Femur (tissue), 1 donor: ENCODE results near the gene FPGS.

Source experiments
- DNase-seq: peaks from one replicate; pipeline ENCODE4 v3.0.0-alpha.2; 2017

The FPGS gene

GRCh38 chr9:127790094-127790855, 12.4 kb upstream of the FPGS start:
- DNase-seq = no peak

GRCh38 chr9:127791085-127791484, 11.6 kb upstream of the FPGS start:
- no peak for DNase-seq

GRCh38 chr9:127792417-127793031, 10.2 kb upstream of the FPGS start:
- DNase-seq = no peak

GRCh38 chr9:127793093-127793708, 9.5 kb upstream of the FPGS start:
- no peak for DNase-seq

GRCh38 chr9:127794001-127794791, 8.5 kb upstream of the FPGS start:
- no peak for DNase-seq

GRCh38 chr9:127796225-127796813, 6.4 kb upstream of the FPGS start:
- no peak for DNase-seq

GRCh38 chr9:127796852-127797370, 5.8 kb upstream of the FPGS start:
- no peak for DNase-seq

- no peak for DNase-seq
Observed at GRCh38 chr9:127801955-127802575, 617 bp upstream of the FPGS start.

- no peak for DNase-seq
Observed at GRCh38 chr9:127803507-127804352, 1.0 kb downstream of the FPGS start.

GRCh38 chr9:127805620-127806019, 2.9 kb downstream of the FPGS start:
- DNase-seq = no peak

- DNase-seq = no peak
Observed at GRCh38 chr9:127806871-127807270, 4.2 kb downstream of the FPGS start.

- peak; percentile 25 for DNase-seq
Observed at GRCh38 chr9:127808347-127809001, 5.8 kb downstream of the FPGS start.

- peak; percentile 18 for DNase-seq
Observed at GRCh38 chr9:127809002-127809539, 6.4 kb downstream of the FPGS start.

GRCh38 chr9:127809540-127810377, 7.1 kb downstream of the FPGS start:
- peak; percentile 61 for DNase-seq

- peak; percentile 17 for DNase-seq
Observed at GRCh38 chr9:127810378-127811187, 7.9 kb downstream of the FPGS start.

- DNase-seq = no peak
Observed at GRCh38 chr9:127812011-127812410, 9.3 kb downstream of the FPGS start.

- DNase-seq = no peak
Observed at GRCh38 chr9:127812936-127813675, 10.4 kb downstream of the FPGS start.
